Kidney (tissue), 14 donors: ENCODE results near the gene SPATA16. TPM values are rescaled to one million over a fixed set of nuclear protein-coding genes. Genes with fewer than 3 reads are reported as not detected.

Source experiments
- DNase-seq, 5 donors: peaks; one replicate each; pipeline ENCODE4 v3.0.0-alpha.2; 2013 to 2020
- FAIRE-seq: peaks from 2 replicates; lab custom pipeline; 2012; peaks lifted over from hg19 to GRCh38; lab: Jason Lieb, UNC
- H3K27ac ChIP-seq, 2 donors: one replicate each; pipeline ENCODE4 v1.7.0; 2013; ENCODE audit warnings: low read depth in 2 of 2, low read length in 2 of 2, inconsistent platforms in 1 of 2
- H3K27me3 ChIP-seq: one replicate; pipeline ENCODE4 v1.7.1; 2013; ENCODE audit warnings: low read length, inconsistent platforms; ENCODE audit not compliant: control insufficient read depth, insufficient read depth
- H3K36me3 ChIP-seq, 3 donors: one replicate each; pipeline versions ENCODE4 v1.7.0 to v1.7.1; 2013; ENCODE audit warnings: low read length in 3 of 3, control low read depth in 1 of 3, inconsistent platforms in 1 of 3; ENCODE audit not compliant: insufficient read depth in 3 of 3, control insufficient read depth in 2 of 3
- H3K4me1 ChIP-seq, 3 donors: one replicate each; pipeline versions ENCODE4 v1.7.0 to v1.7.1; 2013; ENCODE audit warnings: low read length in 3 of 3, inconsistent platforms in 1 of 3, low read depth in 1 of 3; ENCODE audit not compliant: control insufficient read depth in 2 of 3, insufficient read depth in 2 of 3
- H3K4me3 ChIP-seq, 3 donors: one replicate each; pipeline versions ENCODE4 v1.7.0 to v1.8.1; 2013; ENCODE audit warnings: low read length in 3 of 3, control low read depth in 1 of 3, inconsistent platforms in 1 of 3
- H3K9ac ChIP-seq, 3 donors: one replicate each; pipeline versions ENCODE4 v1.7.0 to v1.7.1; 2013; ENCODE audit warnings: low read length in 3 of 3, control low read depth in 1 of 3, inconsistent platforms in 1 of 3
- H3K9me3 ChIP-seq, 3 donors: one replicate each; pipeline versions ENCODE4 v1.7.0 to v1.7.1; 2013; ENCODE audit warnings: low read length in 3 of 3, control low read depth in 1 of 3, inconsistent platforms in 1 of 3; ENCODE audit not compliant: control insufficient read depth in 2 of 3, insufficient read depth in 1 of 3
- CTCF ChIP-seq: IDR thresholded peaks from 3 replicates; pipeline ENCODE4 v1.5.1; 2012; ENCODE audit warnings: mild to moderate bottlenecking, moderate library complexity, borderline replicate concordance; ENCODE audit not compliant: insufficient read depth; ENCODE audit errors: extremely low read depth
- intact Hi-C: fragments of 100-400 bp; cut with DNase I; formaldehyde crosslinking; loops from one replicate; pipeline ENCODE4 v1.11.1; 2022
- polyA plus RNA-seq: library from polyadenylated mRNA; stranded (reverse); fragments of 350-450 nt; fragmentation: Illumina TruSeq; extraction: RNeasy Lipid Tissue Mini Kit (QIAGEN cat#74804); gene quantifications from one replicate; pipeline ENCODE4 v1.2.3, GENCODE V29; 2014; ENCODE audit warnings: low read depth, low replicate concordance; ENCODE audit not compliant: insufficient read depth
- total RNA-seq: library from RNA; stranded (reverse); fragmentation: NEBNext Ultra II Directional; extraction: Animal tissue kit (Norgen Biotek cat#: 25700); gene quantifications from one replicate; pipeline ENCODE4 v1.2.1, GENCODE V29; 2021
- donor health status: control.
- donor health status: control.
- donor health status: control.
- donor health status: control.
- donor health status: control.
- donor health status: DM: yes; HTN: yes; CAD: no.
- donor health status: Normal renal cell carcinoma (clear cell type).

Gene SPATA16
- total and polyA plus RNA-seq, 2 donors from 2014 or later: 0.17 TPM; not detected in 1

- Histone ChIP-seq H3K4me1 (no peaks in the 10 kb centered on the region), H3K4me3 (no peak overlapping the region), H3K27me3 (no peaks in the 10 kb centered on the region), H3K9ac (no peak overlapping the region), H3K27ac (no peak overlapping the region), H3K36me3 (no peaks in the 10 kb centered on the region), H3K9me3 (no peaks in the 10 kb centered on the region)
- no peak for TF ChIP-seq CTCF
- FAIRE-seq: no peak
- DNase-seq: no peak
- intact Hi-C loops: no loop called here
Measured at GRCh38 chr3:173098959-173099358, 42.1 kb downstream of the SPATA16 start.

GRCh38 chr3:173096994-173097785 lies 43.8 kb downstream of the SPATA16 start:
- Histone ChIP-seq H3K9me3 (no peaks in the 10 kb centered on the region), H3K4me1 (no peaks in the 10 kb centered on the region), H3K4me3 (no peak overlapping the region), H3K27me3 (no peaks in the 10 kb centered on the region), H3K27ac (no peak overlapping the region), H3K9ac (no peak overlapping the region), H3K36me3 (no peaks in the 10 kb centered on the region)
- FAIRE-seq (no peak), DNase-seq (no peak)
- intact Hi-C loops: no loop called here
- no peak for TF ChIP-seq CTCF

- intact Hi-C loops: no loop called here
- no peaks in the 10 kb centered on the region for H3K9me3 ChIP-seq
- no peak overlapping the region for H3K27ac ChIP-seq
- H3K4me1 ChIP-seq: no peaks in the 10 kb centered on the region
- H3K9ac ChIP-seq: no peak overlapping the region
- DNase-seq (no peak), FAIRE-seq (no peak)
- no peaks in the 10 kb centered on the region for H3K27me3 ChIP-seq
- no peak for TF ChIP-seq CTCF
- no peaks in the 10 kb centered on the region for H3K36me3 ChIP-seq
- no peak overlapping the region for H3K4me3 ChIP-seq
Measured at GRCh38 chr3:173096140-173096539, 44.9 kb downstream of the SPATA16 start.
